DOHH2 (cell line): Measurements from ENCODE around the gene SAMD4A.

ENCODE experiments used
- CTCF ChIP-seq: fragments of 200-600 bp; sonication (generic); IDR thresholded peaks from one replicate; pipeline ENCODE4 v1.5.1; 2014; ENCODE audit warnings: antibody characterized with exemption, mild to moderate bottlenecking, low read depth, low read length; ENCODE audit not compliant: poor library complexity, severe bottlenecking
- EZH2phosphoT487 ChIP-seq: fragments of 200-600 bp; sonication (generic); IDR thresholded peaks from 2 replicates; pipeline ENCODE4 v1.6.1; 2017; ENCODE audit warnings: borderline replicate concordance, mild to moderate bottlenecking, antibody characterized with exemption, low read length, moderate library complexity, mixed read lengths

DNA sequence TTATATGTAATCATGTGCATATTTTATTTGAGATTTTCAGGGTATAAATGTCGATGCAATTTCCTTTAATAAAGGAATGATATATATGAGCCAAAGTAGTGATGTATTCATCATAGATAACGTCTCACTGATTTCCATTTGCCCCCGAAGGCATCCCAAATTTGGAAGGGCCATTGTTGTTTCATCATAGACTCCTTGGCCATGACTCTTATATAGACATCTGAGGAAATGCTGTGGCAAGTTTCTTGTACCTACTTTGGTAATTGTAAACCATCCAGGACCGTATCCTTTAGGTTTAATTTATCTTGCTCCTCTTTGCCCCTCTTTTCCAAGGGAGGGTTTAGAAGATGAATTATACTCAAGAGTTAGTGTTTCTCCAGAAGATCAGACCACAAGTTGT is 84.7 kb downstream of the SAMD4A start:
- TF ChIP-seq CTCF, result no peak
- no peak for TF ChIP-seq EZH2phosphoT487
